HAP-1 (cell line): Measurements from ENCODE around the gene ALG11.

Experiments
- DNase-seq, 2 experiments: peaks; one replicate each; pipeline ENCODE4 v3.0.0-alpha.2; 2016 to 2020; ENCODE audit warnings: low spot score in 2 of 2
- H3K27me3 ChIP-seq: fragments of 250-450 bp; sonication (Bioruptor Pico); 2 replicates; pipeline ENCODE4 v1.5.1; 2020; ENCODE audit warnings: low read depth, mild to moderate bottlenecking, moderate library complexity
- H3K36me3 ChIP-seq: fragments of 250-450 bp; sonication (Bioruptor Pico); replicated peaks from 2 replicates; pipeline ENCODE4 v1.5.1; 2020; ENCODE audit warnings: mild to moderate bottlenecking
- H3K4me1 ChIP-seq: fragments of 250-450 bp; sonication (Bioruptor Pico); 2 replicates; pipeline ENCODE4 v1.5.1; 2020; ENCODE audit warnings: mild to moderate bottlenecking
- H3K4me3 ChIP-seq: fragments of 250-450 bp; sonication (Bioruptor Pico); 2 replicates; pipeline ENCODE4 v1.5.1; 2020; ENCODE audit warnings: mild to moderate bottlenecking, moderate library complexity
- H3K9me3 ChIP-seq: fragments of 250-450 bp; sonication (Bioruptor Pico); 2 replicates; pipeline ENCODE4 v1.5.1; 2020; ENCODE audit warnings: mild to moderate bottlenecking, moderate library complexity
- in situ Hi-C: fragments of 300-500 bp; cut with MboI; formaldehyde crosslinking; loops from 3 replicates; pipeline ENCODE4 v1.14.3; 2020; ENCODE audit warnings: low sequenced_read_pairs, inconsistent platforms, mixed read lengths

The ALG11 gene

DNA sequence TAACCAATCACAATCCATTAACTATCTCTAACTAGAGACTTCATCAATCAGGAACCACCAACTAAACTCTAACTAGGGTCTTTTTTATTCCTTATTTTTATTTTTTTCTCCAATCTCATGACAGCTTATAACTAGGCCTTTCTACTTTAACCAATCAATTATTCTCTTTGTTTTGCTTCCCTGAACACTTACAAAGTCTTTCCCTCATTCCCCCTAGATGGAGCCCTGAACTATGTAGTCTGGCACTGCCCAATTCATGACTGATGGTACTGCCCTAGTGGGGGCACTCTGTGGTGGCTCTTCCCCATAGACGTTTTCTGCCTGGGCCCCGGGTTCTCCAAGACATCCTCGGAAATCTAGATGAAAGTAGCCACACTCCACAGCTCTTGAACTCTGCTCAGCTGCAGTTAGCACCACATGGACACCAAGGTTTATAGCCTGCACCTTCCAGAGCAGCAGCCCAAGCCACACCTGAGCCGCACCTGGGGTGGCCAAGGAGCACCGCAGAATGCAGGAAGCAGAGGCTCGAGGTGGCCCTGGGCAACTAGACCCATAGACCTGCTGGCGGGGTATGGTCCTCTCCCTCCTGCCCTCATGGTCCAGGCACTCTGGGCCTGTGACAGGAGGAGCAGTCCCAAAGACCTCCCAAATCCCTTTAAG lies 7.6 kb upstream of the ALG11 start:
- H3K4me1 ChIP-seq, result no peaks in the 10 kb centered on the region
- H3K4me3 ChIP-seq, result no peak overlapping the region
- no peak for DNase-seq
- H3K9me3 ChIP-seq, result no peaks in the 10 kb centered on the region
- H3K27me3 ChIP-seq, result no peaks in the 10 kb centered on the region
- in situ Hi-C loops, result loop anchor here (10.0 kb wide), 1 partner anchor 120 kb away; the partner anchor contains the start of gene NEK5
- no peaks in the 10 kb centered on the region for H3K36me3 ChIP-seq

DNA sequence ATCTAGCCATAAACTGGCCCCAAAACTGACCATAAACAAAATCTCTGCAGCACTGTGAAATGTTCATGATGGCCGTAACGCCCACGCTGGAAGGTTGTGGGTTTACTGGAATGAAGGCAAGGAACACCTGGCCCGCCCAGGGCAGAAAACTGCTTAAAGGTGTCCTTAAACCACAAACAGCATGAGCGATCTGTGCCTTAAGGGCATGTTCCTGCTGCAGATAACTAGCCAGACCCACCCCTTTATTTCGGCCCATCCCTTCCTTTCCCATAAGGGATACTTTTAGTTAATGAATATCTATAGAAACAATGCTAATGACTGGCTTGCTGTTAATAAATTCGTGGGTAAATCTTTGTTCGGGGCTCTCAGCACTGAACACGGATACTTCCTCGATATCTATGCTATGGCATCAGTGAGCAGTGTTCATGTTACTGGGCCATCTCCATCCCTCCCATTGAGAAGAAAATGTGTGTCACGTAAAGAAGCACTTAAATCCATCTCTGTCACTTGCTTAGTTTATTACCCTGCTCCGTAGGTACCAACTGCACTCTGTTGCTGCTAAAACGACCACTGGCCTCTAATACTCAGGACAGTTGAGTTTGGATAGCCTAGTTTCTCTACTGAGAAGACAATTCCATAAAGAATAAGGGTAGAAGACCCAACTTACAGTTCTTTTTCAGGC lies 6.2 kb upstream of the ALG11 start:
- no peaks in the 10 kb centered on the region for H3K9me3 ChIP-seq
- in situ Hi-C loops, result loop anchor here (10.0 kb wide), 1 partner anchor 119 kb away; the partner anchor contains the start of gene NEK5
- H3K27me3 ChIP-seq, result no peaks in the 10 kb centered on the region
- no peaks in the 10 kb centered on the region for H3K36me3 ChIP-seq
- H3K4me1 ChIP-seq, result no peaks in the 10 kb centered on the region
- no peak overlapping the region for H3K4me3 ChIP-seq
- DNase-seq, result no peak

DNA sequence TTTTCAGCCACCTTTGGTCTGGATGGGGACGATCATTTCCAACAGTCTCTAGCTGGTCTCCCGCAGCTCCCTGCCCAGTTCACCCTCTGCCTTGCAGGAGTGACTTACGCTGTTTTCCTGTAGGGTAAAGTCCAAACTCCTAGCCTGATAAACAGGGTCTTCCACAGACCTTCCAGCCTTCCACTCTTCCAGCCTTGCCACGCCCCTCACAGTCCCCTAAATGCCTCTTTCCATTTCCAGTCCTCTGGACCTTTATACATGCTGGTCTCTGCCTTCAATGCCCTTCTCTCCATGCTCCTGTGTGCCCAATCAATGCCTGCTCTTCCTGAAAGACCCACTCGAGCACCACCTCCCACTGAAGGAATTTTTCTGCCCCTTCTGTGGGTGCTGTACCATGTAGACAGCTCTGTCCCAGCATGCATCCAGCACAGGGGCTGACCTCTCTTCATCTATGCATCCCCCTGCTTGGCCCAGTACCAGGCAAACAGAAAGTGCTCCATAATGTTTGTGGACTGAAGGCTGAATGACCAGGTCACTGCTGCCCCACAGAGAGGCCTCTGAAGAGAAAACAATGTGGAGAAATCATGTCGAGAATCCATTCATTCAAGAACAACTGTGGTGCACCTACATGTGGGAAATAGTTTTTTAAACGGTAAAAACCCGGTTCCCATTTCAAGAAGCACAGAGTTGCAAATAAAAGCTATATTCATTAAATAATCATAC lies 5.5 kb upstream of the ALG11 start:
- Histone ChIP-seq H3K4me3 (no peak overlapping the region), H3K9me3 (no peaks in the 10 kb centered on the region), H3K36me3 (no peaks in the 10 kb centered on the region), H3K4me1 (no peaks in the 10 kb centered on the region), H3K27me3 (no peaks in the 10 kb centered on the region)
- no peak for DNase-seq
- in situ Hi-C loops, result loop anchor here (10.0 kb wide), 1 partner anchor 118 kb away; the partner anchor contains the start of gene NEK5

DNA sequence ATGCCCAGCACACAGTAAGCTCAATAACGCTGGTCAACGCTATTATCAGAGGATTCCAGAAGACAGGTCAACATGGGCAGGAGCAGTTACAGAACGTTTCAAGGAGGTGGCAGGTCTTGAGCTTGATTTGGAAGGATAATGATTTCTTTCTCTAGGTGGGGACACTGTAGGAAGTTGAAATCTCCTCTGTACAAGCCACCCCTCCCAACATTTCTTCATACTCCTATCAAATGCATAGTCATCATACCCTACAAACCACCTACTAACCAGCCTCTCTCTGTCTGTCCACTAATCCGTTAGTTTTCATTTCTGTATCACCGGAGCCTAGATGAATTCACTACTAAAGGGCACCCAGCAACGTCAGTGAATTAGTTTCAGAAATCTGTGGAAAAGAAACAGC lies 2.3 kb upstream of the ALG11 start:
- in situ Hi-C loops, result loop anchor here (10.0 kb wide), 1 partner anchor 115 kb away; the partner anchor contains the start of gene NEK5
- H3K36me3 ChIP-seq, result no peaks in the 10 kb centered on the region

DNA sequence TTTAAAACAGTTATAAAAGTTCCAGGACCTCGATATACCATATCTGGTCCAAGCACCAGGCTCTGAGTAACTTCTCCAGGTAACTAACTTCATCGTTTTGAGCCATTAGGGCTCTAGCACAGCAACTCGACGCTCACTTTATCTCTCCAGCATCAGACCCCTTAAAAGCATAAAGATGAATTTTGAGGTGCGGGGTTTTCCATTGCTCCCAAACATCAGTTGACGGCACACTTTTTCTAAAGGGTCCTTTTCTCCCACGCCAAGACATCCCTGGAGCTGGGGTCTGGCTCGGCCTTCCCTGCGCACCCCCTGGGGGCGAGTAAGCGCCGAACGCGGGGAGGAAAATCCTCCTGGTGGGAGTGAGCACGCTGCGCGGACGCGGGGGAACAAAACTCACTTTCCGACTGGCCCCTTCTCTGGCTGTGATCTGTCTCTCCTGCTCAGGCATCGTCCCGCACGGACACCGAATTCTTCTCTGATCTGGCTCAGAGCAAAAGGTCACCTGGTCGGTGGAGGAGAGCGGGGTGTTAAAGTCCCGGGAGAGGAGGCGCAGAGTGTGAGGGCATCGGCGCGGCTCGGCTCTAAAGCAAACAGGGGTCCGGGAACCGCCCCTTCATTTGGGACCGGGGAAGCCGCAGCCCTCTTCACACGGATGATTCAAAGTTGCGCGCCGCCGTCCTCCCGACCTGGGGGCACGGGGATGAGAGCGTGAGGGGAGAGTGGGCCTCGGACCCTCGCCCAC lies 1.1 kb upstream of the ALG11 start, which contains the start of gene ATP7B:
Gene ATP7B (minus strand): TSS at position 561 of the 742 bp plus-strand sequence. CDS start 113 bp downstream, at position 448.
- in situ Hi-C loops, result no loop called here
- peak in 1 of 2 experiments; percentile 59 for DNase-seq
- Histone ChIP-seq H3K4me3 (peak within 1 kb of the TSS; percentile 75), H3K4me1 (peaks cover 12% of the 10 kb centered on the region), H3K9me3 (no peaks in the 10 kb centered on the region; the same call in 1 of the 2 replicates), H3K27me3 (no peaks in the 10 kb centered on the region), H3K36me3 (peaks cover 4% of the 10 kb centered on the region)

More for the DNA sequence above, 2.3 kb upstream of the ALG11 start:
- H3K4me1 ChIP-seq, result peaks cover 12% of the 10 kb centered on the region
- no peaks in the 10 kb centered on the region for H3K9me3 ChIP-seq
- no peak overlapping the region for H3K4me3 ChIP-seq
- DNase-seq, result no peak
- no peaks in the 10 kb centered on the region for H3K27me3 ChIP-seq

DNA sequence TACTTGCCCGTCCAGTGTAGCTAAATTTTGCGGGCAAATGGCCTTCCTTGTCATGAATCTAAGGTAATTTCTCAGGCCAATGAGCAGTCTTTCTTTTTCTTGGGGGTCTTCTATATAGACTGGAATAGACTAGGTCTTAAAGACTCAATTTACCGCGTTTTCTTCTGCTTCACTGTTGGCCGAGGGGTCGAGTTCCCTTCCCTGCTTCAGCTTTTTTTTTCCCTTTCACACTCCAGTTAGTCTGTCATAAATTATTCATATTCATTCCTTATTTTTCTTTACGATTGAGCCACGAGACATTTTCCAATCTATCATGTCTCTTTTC lies 276 bp downstream of the ALG11 start:
- H3K4me1 ChIP-seq, result peaks cover 12% of the 10 kb centered on the region
- in situ Hi-C loops, result no loop called here
- DNase-seq, result no peak

DNA sequence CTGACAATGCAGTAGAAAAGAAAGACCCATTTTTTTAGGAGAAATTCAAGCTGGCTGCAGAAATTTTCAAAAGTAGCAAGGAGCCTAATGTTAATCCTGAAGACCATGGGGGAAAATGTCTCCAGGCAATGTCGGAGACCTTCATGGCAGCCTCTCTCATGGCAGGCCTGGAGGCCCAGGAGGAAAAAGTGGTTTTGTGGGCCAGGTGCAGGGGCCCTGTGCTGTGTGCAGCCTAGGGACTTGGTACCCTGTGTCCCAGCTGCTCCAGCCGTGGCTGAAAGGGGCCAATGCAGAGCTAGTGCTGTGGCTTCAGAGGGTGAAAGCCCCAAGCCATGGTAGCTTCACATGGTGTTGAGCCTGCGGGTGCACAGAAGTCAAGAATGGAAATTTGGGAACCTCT lies 4.1 kb downstream of the ALG11 start:
- peaks cover 12% of the 10 kb centered on the region for H3K36me3 ChIP-seq
- no peak for DNase-seq
- peaks cover 12% of the 10 kb centered on the region for H3K4me1 ChIP-seq
- no peaks in the 10 kb centered on the region for H3K27me3 ChIP-seq
- in situ Hi-C loops, result no loop called here
- no peaks in the 10 kb centered on the region; the same call in 1 of the 2 replicates for H3K9me3 ChIP-seq
- H3K4me3 ChIP-seq, result no peak overlapping the region

More for the DNA sequence above, 276 bp downstream of the ALG11 start:
- H3K9me3 ChIP-seq, result no peaks in the 10 kb centered on the region; the same call in 1 of the 2 replicates
- peaks cover 4% of the 10 kb centered on the region for H3K36me3 ChIP-seq
- H3K27me3 ChIP-seq, result no peaks in the 10 kb centered on the region
- H3K4me3 ChIP-seq, result peak overlapping the region; percentile 75

DNA sequence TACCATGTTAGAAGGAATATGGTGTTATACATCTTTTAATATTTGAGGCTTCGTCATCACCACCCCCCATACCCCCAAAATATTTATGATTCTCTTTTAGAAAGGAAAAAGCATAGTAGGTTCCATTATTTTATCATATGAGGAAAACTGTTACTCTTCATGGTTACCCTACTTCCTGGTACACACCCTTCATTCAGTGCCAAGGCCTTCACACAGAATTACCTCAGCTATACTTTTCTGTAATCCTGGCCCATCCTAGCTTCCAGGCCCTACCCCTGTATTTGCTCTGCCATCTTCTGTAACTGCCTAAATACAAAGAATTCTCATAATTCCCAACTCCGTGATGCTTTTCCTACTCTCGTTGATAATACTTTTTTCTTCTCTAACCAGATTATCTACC lies 8.0 kb downstream of the ALG11 start:
- DNase-seq, result no peak
- Histone ChIP-seq H3K4me3 (no peak overlapping the region), H3K36me3 (peaks cover 31% of the 10 kb centered on the region), H3K9me3 (no peaks in the 10 kb centered on the region; the same call in 1 of the 2 replicates), H3K27me3 (no peaks in the 10 kb centered on the region), H3K4me1 (no peaks in the 10 kb centered on the region)
- in situ Hi-C loops, result no loop called here

DNA sequence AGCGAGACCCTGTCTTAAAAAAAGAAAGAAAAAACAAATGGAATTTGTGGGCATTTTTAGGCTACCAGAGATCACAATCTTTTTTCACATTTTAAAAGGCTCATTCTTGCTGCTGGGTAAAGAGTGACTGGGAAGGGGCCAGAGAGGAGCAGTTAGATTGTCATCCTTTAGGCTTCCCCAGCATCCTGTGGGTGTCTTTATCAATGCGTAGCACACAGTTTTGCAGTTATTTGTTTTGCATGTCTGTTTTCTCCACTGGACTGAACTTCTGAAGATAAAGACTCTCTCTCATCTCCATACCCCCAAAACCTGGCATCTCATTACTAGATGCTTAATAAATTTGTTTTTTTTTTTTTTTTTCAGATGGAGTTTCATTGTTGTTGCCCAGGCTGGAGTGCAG lies 10.2 kb downstream of the ALG11 start:
- in situ Hi-C loops, result no loop called here
- H3K36me3 ChIP-seq, result peaks cover 35% of the 10 kb centered on the region
- no peaks in the 10 kb centered on the region for H3K27me3 ChIP-seq
- H3K4me1 ChIP-seq, result no peaks in the 10 kb centered on the region
- H3K4me3 ChIP-seq, result no peak overlapping the region
- no peaks in the 10 kb centered on the region for H3K9me3 ChIP-seq
- no peak for DNase-seq

DNA sequence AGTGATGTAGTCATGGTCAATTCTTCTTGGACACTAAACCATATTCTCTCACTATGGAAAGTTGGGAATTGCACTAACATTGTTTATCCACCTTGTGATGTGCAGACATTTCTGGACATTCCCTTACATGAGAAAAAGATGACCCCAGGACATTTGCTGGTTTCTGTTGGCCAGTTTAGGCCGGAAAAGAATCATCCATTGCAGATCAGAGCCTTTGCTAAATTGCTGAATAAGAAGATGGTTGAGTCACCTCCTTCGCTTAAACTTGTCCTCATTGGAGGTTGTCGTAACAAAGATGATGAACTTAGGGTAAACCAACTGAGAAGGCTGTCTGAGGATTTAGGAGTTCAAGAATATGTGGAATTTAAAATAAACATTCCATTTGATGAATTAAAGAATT lies 12.3 kb downstream of the ALG11 start, which contains the start of gene UTP14C:
Gene UTP14C (plus strand): TSS at position 211 of the 400 bp plus-strand sequence. CDS start 4,114 bp downstream, outside the sequence.
- peaks cover 40% of the 10 kb centered on the region for H3K36me3 ChIP-seq

DNA sequence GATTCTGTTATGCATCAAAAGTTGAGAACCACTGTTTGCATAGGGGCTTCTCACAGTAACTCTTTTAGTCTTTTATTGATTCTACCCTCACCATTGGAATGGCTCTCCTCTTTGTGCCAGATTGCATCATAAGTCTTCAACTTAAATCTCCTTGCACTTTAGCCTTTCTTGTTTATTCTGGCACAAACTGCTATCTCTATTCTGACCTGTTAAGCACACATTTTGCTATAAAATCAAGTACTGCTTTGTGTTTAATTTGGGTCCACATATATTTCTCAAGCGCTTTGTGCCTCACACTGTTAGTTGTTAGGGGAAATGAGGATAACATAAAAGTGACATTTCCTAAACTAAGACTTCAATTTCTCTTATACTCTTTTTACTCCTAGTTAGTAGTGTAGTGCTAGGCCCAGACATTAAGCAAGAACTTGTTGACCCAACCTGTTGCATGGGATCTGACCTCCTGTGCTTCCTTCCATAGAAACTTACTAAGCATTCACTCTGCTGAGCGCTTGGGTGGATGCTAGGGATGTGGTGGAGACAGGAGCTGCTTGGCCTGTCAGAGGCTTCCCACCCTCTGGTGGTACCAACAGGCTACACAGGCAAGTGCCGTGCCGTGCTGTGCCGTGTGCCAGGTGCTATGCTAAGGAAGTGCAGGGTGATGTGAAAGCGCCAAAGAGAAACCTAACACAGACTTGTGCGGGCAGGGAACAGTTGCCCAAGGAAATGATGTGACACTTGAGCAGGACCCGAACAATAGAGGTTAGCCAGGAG lies 13.5 kb downstream of the ALG11 start:
- DNase-seq, result no peak
- in situ Hi-C loops, result no loop called here

More for the DNA sequence above, 12.3 kb downstream of the ALG11 start, which contains the start of gene UTP14C:
- Histone ChIP-seq H3K4me1 (no peaks in the 10 kb centered on the region), H3K4me3 (no peak within 1 kb of the TSS), H3K9me3 (no peaks in the 10 kb centered on the region), H3K27me3 (no peaks in the 10 kb centered on the region)
- DNase-seq, result no peak
- in situ Hi-C loops, result no loop called here

DNA sequence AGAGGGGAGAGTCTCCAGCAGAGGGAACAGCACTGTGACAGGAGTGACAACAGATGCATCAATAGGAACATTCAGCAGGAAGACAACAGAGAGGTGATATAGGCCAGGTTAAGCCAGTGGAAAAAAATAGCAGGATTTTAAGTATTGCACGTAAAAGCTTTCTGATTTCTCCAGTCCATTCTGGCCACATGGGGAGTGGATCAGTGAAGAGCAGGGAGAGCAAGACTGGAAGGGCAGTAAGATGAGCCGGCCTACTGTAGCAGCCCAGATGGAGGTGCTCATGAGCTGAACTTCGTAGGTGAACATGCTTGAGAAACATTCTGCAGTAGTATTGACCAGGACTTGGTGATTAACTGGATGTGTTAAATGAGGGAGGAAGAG lies 14.0 kb downstream of the ALG11 start:
- no peak for DNase-seq
- peaks cover 33% of the 10 kb centered on the region for H3K36me3 ChIP-seq
- in situ Hi-C loops, result no loop called here

More for the DNA sequence above, 13.5 kb downstream of the ALG11 start:
- Histone ChIP-seq H3K36me3 (peaks cover 33% of the 10 kb centered on the region), H3K4me3 (no peak overlapping the region), H3K9me3 (no peaks in the 10 kb centered on the region), H3K27me3 (no peaks in the 10 kb centered on the region), H3K4me1 (no peaks in the 10 kb centered on the region)

More for the DNA sequence above, 14.0 kb downstream of the ALG11 start:
- H3K4me3 ChIP-seq, result no peak overlapping the region
- H3K4me1 ChIP-seq, result no peaks in the 10 kb centered on the region
- no peaks in the 10 kb centered on the region for H3K27me3 ChIP-seq
- H3K9me3 ChIP-seq, result no peaks in the 10 kb centered on the region
